OCI-LY1 (cell line): Measurements from ENCODE around the gene PTPRE.

ENCODE experiments used
- H2AFZ ChIP-seq: fragments of 200-600 bp; sonication (generic), shearing (Covaris generic); 2 replicates; pipeline ENCODE4 v1.6.0; 2014; ENCODE audit warnings: antibody characterized with exemption, mild to moderate bottlenecking, low read length
- H3F3A ChIP-seq: fragments of 200-600 bp; sonication (generic), shearing (Covaris generic); 2 replicates; pipeline ENCODE4 v1.6.0; 2014; ENCODE audit warnings: mild to moderate bottlenecking, antibody characterized with exemption, low read length, moderate library complexity; ENCODE audit not compliant: insufficient read depth
- H3K27ac ChIP-seq: fragments of 200-600 bp; sonication (generic); 2 replicates; pipeline ENCODE4 v1.5.1; 2014; ENCODE audit warnings: low read length, mixed run types, mild to moderate bottlenecking, low read depth; ENCODE audit not compliant: poor library complexity, severe bottlenecking
- H3K27me3 ChIP-seq: fragments of 200-600 bp; sonication (generic); 2 replicates; pipeline ENCODE4 v1.6.0; 2014; ENCODE audit warnings: antibody characterized with exemption, mild to moderate bottlenecking, low read length, moderate library complexity; ENCODE audit not compliant: insufficient read depth
- H3K36me3 ChIP-seq: fragments of 200-600 bp; sonication (generic); 2 replicates; pipeline ENCODE4 v1.6.1; 2014; ENCODE audit warnings: mild to moderate bottlenecking, antibody characterized with exemption, low read length, moderate library complexity, mixed read lengths; ENCODE audit not compliant: insufficient read depth
- H3K4me1 ChIP-seq: fragments of 200-600 bp; sonication (generic); 2 replicates; pipeline ENCODE4 v1.5.1; 2014; ENCODE audit warnings: mild to moderate bottlenecking, low read length, moderate library complexity; ENCODE audit not compliant: insufficient read depth, severe bottlenecking
- H3K4me2 ChIP-seq: fragments of 200-600 bp; sonication (generic), shearing (Covaris generic); 2 replicates; pipeline ENCODE4 v1.6.1; 2014; ENCODE audit warnings: low read length
- H3K4me3 ChIP-seq: fragments of 200-600 bp; sonication (generic); 2 replicates; pipeline ENCODE4 v1.5.1; 2014; ENCODE audit warnings: low read length, low read depth, mild to moderate bottlenecking, mixed read lengths; ENCODE audit not compliant: poor library complexity, severe bottlenecking
- H3K79me2 ChIP-seq: fragments of 200-600 bp; shearing (Covaris generic); 2 replicates; pipeline ENCODE4 v1.6.1; 2016; ENCODE audit warnings: mixed run types, low read length, mixed read lengths; ENCODE audit not compliant: insufficient read depth
- H3K9ac ChIP-seq: fragments of 200-600 bp; sonication (generic), shearing (Covaris generic); 2 replicates; pipeline ENCODE4 v1.6.1; 2014; ENCODE audit warnings: mild to moderate bottlenecking, low read length, mixed read lengths
- H3K9me2 ChIP-seq: fragments of 200-600 bp; sonication (generic), shearing (Covaris generic); 2 replicates; pipeline ENCODE4 v1.6.1; 2014; ENCODE audit warnings: low read depth, mild to moderate bottlenecking, low read length, mixed read lengths
- H3K9me3 ChIP-seq: fragments of 200-600 bp; shearing (Covaris generic); 2 replicates; pipeline ENCODE4 v1.6.1; 2014; ENCODE audit warnings: low read length, mixed read lengths
- H4K20me1 ChIP-seq: fragments of 200-600 bp; sonication (generic), shearing (Covaris generic); 2 replicates; pipeline ENCODE4 v1.6.0; 2016; ENCODE audit warnings: mild to moderate bottlenecking, low read length; ENCODE audit not compliant: insufficient read depth
- EZH2 ChIP-seq: fragments of 200-600 bp; sonication (generic), shearing (Covaris generic); IDR thresholded peaks from 2 replicates; pipeline ENCODE4 v1.8.0; 2017; ENCODE audit warnings: borderline replicate concordance, mixed run types, mild to moderate bottlenecking, antibody characterized with exemption, low read length, moderate library complexity, mixed read lengths
- TF ChIP-seq, protein P1 (sequence below): fragments of 200-600 bp; sonication (generic), shearing (Covaris generic); IDR thresholded peaks from 2 replicates; pipeline ENCODE4 v1.5.1; 2017; ENCODE audit warnings: mild to moderate bottlenecking, antibody characterized with exemption, low read length, moderate library complexity, mixed read lengths

PTPRE gene

DNA sequence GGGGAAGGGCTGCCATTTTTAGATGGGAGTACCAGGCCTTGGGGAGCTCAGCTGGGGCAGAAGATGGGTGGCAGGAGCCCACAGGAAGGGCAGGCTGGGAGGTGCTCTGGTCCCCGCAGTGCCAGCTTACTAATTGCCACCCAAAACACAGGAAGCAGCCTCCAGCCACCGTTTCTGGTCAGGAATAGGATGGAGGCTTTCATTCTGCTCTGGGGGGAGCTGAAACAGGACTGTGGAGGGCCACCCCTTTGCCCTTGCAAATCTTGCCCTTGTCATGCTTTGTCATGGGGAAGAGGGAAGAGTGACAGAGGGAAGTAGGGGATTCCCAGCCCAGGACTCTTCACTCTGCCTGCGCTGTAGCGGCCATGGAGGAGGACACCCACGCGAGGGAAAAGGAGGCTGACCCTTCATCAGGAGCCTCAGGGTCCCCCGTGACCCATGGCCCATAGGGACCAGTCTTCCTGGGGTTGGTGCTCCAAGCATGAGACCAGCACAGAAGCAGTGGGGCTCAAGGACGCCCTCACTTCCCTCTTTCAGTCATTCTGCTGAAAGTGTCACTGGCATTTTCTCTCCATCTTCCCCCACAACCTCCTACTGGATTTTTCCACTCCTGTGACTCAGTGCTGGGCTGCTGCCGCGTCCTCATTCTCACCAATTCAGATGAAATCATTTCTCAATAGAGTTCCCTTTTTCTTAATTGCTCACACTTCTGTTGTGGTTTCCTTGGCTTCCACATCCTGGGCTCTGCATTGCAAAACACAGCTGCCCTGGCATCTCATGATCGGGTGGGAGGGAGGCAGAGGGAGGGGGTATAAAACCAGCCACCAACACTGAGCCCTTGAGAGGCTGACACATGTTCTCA is 157.4 kb downstream of the PTPRE start:
- no peaks in the 10 kb centered on the region for H3K79me2 ChIP-seq
- TF ChIP-seq, protein P1, sequence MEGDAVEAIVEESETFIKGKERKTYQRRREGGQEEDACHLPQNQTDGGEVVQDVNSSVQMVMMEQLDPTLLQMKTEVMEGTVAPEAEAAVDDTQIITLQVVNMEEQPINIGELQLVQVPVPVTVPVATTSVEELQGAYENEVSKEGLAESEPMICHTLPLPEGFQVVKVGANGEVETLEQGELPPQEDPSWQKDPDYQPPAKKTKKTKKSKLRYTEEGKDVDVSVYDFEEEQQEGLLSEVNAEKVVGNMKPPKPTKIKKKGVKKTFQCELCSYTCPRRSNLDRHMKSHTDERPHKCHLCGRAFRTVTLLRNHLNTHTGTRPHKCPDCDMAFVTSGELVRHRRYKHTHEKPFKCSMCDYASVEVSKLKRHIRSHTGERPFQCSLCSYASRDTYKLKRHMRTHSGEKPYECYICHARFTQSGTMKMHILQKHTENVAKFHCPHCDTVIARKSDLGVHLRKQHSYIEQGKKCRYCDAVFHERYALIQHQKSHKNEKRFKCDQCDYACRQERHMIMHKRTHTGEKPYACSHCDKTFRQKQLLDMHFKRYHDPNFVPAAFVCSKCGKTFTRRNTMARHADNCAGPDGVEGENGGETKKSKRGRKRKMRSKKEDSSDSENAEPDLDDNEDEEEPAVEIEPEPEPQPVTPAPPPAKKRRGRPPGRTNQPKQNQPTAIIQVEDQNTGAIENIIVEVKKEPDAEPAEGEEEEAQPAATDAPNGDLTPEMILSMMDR = no peak
- TF ChIP-seq EZH2 = no peak
- peak overlapping the region; percentile 45; the same call in 1 of the 2 replicates for H3K9ac ChIP-seq
- H3K9me3 ChIP-seq = no peaks in the 10 kb centered on the region
- H3K27me3 ChIP-seq = no peaks in the 10 kb centered on the region
- no peaks in the 10 kb centered on the region for H4K20me1 ChIP-seq
- H3K9me2 ChIP-seq = no peaks in the 10 kb centered on the region
- H3K27ac ChIP-seq = peak overlapping the region; percentile 91
- H3K4me2 ChIP-seq = peak overlapping the region; percentile 71
- no peak overlapping the region for H2AFZ ChIP-seq
- H3K4me3 ChIP-seq = peak overlapping the region; percentile 12
- no peaks in the 10 kb centered on the region for H3F3A ChIP-seq
- peaks cover 57% of the 10 kb centered on the region for H3K4me1 ChIP-seq
- peaks cover 43% of the 10 kb centered on the region for H3K36me3 ChIP-seq

DNA sequence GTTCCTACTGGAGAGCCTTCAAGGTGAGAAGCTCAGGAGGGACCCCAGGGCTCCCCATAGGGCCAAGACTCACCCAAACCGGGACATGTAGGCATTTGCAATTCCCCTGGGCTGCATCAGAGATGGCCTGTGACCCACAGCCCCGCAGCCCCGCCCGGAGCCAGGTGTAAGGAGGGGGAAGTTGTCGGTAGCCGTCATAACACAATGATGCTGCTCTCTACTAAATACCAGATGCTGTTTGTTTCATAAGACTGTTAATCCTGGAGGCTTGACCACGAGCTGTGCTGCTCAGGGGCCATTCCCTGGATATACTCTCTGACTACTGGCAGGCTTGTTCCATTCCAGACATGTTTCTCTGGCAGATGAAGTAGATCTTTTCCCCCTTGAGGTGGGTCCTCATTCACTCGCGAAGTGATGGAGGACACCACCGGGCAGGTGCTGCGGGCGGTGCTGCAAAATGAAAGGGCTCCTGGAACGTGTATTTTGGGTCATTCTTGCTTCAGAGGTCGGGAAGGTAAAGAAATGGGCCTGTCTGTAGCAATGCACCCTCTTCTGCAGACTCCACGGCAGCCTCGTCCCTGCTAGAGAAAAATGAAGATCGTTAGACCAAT is 158.2 kb downstream of the PTPRE start:
- Histone ChIP-seq H3K4me3 (peak overlapping the region; percentile 12), H3K9me3 (no peaks in the 10 kb centered on the region), H3K9ac (no peak overlapping the region), H3K9me2 (no peaks in the 10 kb centered on the region), H3K4me1 (peaks cover 53% of the 10 kb centered on the region), H3K4me2 (peak overlapping the region; percentile 71), H3K27ac (peak overlapping the region; percentile 91), H2AFZ (no peak overlapping the region), H4K20me1 (no peaks in the 10 kb centered on the region), H3K36me3 (peaks cover 45% of the 10 kb centered on the region), H3F3A (no peaks in the 10 kb centered on the region), H3K27me3 (no peaks in the 10 kb centered on the region), H3K79me2 (no peaks in the 10 kb centered on the region)
- TF ChIP-seq, protein P1 = no peak
- no peak for TF ChIP-seq EZH2

DNA sequence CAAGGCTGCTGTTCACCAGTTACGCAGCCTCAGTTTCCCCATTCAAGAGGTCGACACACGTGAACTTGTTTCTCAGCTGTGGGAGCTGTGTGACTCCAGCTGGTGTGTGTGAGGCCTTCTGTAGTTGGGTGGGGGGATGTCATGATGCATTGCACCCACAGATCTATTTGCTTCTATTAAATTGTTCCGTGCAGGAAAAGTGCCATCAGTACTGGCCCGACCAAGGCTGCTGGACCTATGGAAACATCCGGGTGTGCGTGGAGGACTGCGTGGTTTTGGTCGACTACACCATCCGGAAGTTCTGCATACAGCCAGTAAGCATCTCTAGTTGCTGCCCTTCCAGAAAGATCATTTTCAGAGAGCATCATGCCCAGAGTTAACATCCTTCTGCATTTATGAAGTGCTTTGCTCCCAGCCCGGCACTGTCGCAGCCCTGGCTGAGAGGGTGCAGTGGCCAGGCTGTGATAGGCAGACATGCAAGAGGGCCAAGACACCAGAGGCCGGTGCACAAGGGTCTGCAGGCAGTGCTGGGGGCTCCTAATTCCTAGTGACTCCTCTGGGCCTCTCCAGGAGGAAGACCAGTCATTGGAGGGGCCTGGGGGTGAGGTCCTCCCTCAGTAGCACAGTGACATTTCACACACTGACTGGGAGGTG is 159.1 kb downstream of the PTPRE start:
- H3K27ac ChIP-seq = peak overlapping the region; percentile 91
- no peak overlapping the region for H3K9ac ChIP-seq
- H3K36me3 ChIP-seq = peaks cover 44% of the 10 kb centered on the region
- H3K4me1 ChIP-seq = peaks cover 52% of the 10 kb centered on the region
- H3K27me3 ChIP-seq = no peaks in the 10 kb centered on the region
- TF ChIP-seq EZH2 = no peak
- TF ChIP-seq, protein P1 = no peak
- no peaks in the 10 kb centered on the region for H4K20me1 ChIP-seq
- H3K4me2 ChIP-seq = no peak overlapping the region
- H3K9me3 ChIP-seq = no peaks in the 10 kb centered on the region
- no peak overlapping the region for H2AFZ ChIP-seq
- H3K79me2 ChIP-seq = no peaks in the 10 kb centered on the region
- H3F3A ChIP-seq = no peaks in the 10 kb centered on the region
- no peaks in the 10 kb centered on the region for H3K9me2 ChIP-seq
- H3K4me3 ChIP-seq = no peak overlapping the region
